Adrenal gland (tissue), 12 donors: ENCODE measurements around the gene FXYD1. TPM values are rescaled to one million over a fixed set of nuclear protein-coding genes. Genes with fewer than 3 reads are reported as not detected.
"Not testable (repeated sequence)": the region's sequence is repeated elsewhere in the genome, so short reads cannot be mapped to it uniquely, and the experiment has no call there.

Experiments
- DNase-seq, 7 donors: peaks; one replicate each; pipeline ENCODE4 v3.0.0-alpha.2; 2019 to 2020
- H3K27ac ChIP-seq, 5 donors: fragments of 200-600 bp; sonication (generic) in 4 of 5; 1 replicate in 3 of 5; 2 replicates in 2 of 5; pipeline versions ENCODE4 v1.5.1 to v1.8.0; 2016 to 2020; ENCODE audit warnings: mild to moderate bottlenecking in 1 of 5
- H3K27me3 ChIP-seq: fragments of 200-600 bp; 2 replicates; pipeline ENCODE4 v1.8.0; 2021
- H3K36me3 ChIP-seq, 2 donors: fragments of 200-600 bp; replicated peaks in 1 of 2; 1 replicate in 1 of 2; 2 replicates in 1 of 2; pipeline versions ENCODE4 v1.5.1 to v1.8.0; 2018 to 2022
- H3K4me1 ChIP-seq, 2 donors: fragments of 200-600 bp; replicated peaks in 1 of 2; 1 replicate in 1 of 2; 2 replicates in 1 of 2; pipeline versions ENCODE4 v1.5.1 to v1.8.0; 2018 to 2021
- H3K4me3 ChIP-seq, 4 donors: fragments of 200-600 bp; sonication (generic) in 3 of 4; one replicate each; pipeline ENCODE4 v1.5.1; 2016 to 2018
- H3K9me3 ChIP-seq, 3 donors: fragments of 200-600 bp; sonication (generic) in 1 of 3; replicated peaks in 1 of 3; 1 replicate in 2 of 3; 2 replicates in 1 of 3; pipeline versions ENCODE4 v1.5.1 to v1.8.0; 2016 to 2021
- POLR2A ChIP-seq, 2 donors: fragments of 450-650 bp; IDR thresholded peaks; one replicate each; pipeline ENCODE4 v1.6.1; 2017; ENCODE audit warnings: antibody characterized with exemption in 2 of 2, mild to moderate bottlenecking in 2 of 2, moderate library complexity in 1 of 2
- WGBS, 4 donors: extraction: QIAGEN DNeasy Blood & Tissue Kit in 2 of 4; methylation state at CpG; one replicate each; pipeline versions ENCODE4 v1.1.5 to v1.1.7; 2013 to 2017; 5-methylcytosine and 5-hydroxymethylcytosine counted together
- intact Hi-C, 2 donors: fragments of 100-400 bp; cut with DNase I; formaldehyde crosslinking; loops; one replicate each; pipeline versions ENCODE4 v1.14.1 to v1.15.0; 2022 to 2023
- polyA plus RNA-seq, 3 donors: library from polyadenylated mRNA; stranded (reverse); fragments of 200-250 nt in 2 of 3; fragments of 350-450 nt in 1 of 3; fragmentation: Illumina TruSeq in 1 of 3; extraction: RNeasy Lipid Tissue Mini Kit (QIAGEN cat#74804) in 1 of 3; gene quantifications; one replicate each; pipeline ENCODE4 v1.2.3, GENCODE V29; 2013 to 2014
- total RNA-seq, 9 donors: library from RNA; depleted of rRNA in 4 of 9; stranded (reverse); fragments of >200 nt in 4 of 9; fragments of 120-200 nt in 1 of 9; fragmentation: NEBNext Ultra II Directional in 1 of 9; extraction: Animal tissue kit (Norgen Biotek cat#: 25700) in 1 of 9; gene quantifications; one replicate each; pipeline versions ENCODE4 v1.1.0 to v1.2.4, GENCODE V29; 2013 to 2023
- TF ChIP-seq, protein P1 (sequence below), 6 experiments: fragments of 450-650 bp in 4 of 6; fragments of 200-600 bp in 2 of 6; sonication (generic) in 1 of 6; IDR thresholded peaks; 1 replicate in 5 of 6; 2 replicates in 1 of 6; pipeline versions ENCODE4 v1.5.1 to v1.8.0; 2016 to 2021; ENCODE audit warnings: antibody characterized with exemption in 6 of 6, mild to moderate bottlenecking in 2 of 6, moderate library complexity in 1 of 6
- donor health status: healthy with polysubstance abuse.
- donor health status: Bipolar disorder and iron deficiency.
- donor health status: DM: yes; HTN: yes; CAD: no.
- donor health status: DM: no; HTN: no; CAD: no.
- donor health status: DM: no; HTN: no; CAD: no.
- donor health status: DM: yes; HTN: yes; CAD: no.

The FXYD1 gene
- total and polyA plus RNA-seq, 12 donors = 2.0 to 58.6 (median 9.4) TPM; not detected in 1

DNA sequence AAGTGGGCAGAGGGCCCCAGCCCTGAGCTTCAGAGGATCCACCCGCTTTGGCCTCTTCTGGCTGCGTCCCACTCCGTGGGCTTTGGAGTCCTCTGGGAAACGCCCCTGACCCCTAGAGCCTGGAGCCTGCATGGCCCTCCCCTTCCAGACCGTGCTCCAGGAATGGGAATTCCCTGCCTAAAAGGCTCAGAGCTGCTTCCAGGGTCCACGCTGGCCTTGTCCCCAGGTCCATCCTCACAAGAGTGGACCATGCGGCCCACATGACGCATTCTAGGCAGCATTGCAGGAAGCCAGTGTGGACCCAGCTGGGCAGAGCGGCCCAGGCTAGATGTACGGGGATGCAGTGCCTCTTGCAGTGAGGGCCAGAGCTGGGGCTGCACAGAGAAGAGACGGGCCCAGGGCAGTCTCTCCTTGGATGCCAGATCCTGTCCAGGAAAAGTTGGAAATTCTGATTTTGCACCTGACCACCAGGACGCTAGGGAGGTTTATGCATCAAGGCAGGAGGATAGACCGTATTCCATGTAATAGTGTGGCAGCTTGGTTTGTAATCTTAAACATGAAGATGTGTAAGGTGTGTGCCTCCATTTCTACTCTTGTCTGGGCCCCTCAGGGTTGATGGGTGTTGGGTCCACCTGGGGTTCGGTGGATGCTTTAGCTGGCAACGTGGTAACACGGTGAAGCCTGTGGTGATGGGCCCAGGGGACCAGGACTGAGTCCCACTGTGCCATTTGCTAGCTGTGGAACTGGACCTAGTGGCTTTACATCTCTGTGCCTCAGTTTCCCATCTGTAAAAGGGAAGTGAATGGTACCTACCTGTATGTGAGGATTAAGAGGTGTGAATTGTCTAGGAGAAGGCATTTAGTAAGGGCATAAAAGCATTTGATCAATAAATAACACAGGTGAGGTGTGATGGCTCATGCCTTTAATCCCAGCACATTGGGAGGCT, 37.8 kb upstream of the FXYD1 start:
- intact Hi-C loops = no loop called here
- WGBS, 4 donors = 65 to 81% (median 70%) methylated on average over 11 to 16 of the region's 16 CpGs
- no peak for TF ChIP-seq POLR2A (IDR thresholded peaks at IDR 0.05)
- TF ChIP-seq, protein P1, sequence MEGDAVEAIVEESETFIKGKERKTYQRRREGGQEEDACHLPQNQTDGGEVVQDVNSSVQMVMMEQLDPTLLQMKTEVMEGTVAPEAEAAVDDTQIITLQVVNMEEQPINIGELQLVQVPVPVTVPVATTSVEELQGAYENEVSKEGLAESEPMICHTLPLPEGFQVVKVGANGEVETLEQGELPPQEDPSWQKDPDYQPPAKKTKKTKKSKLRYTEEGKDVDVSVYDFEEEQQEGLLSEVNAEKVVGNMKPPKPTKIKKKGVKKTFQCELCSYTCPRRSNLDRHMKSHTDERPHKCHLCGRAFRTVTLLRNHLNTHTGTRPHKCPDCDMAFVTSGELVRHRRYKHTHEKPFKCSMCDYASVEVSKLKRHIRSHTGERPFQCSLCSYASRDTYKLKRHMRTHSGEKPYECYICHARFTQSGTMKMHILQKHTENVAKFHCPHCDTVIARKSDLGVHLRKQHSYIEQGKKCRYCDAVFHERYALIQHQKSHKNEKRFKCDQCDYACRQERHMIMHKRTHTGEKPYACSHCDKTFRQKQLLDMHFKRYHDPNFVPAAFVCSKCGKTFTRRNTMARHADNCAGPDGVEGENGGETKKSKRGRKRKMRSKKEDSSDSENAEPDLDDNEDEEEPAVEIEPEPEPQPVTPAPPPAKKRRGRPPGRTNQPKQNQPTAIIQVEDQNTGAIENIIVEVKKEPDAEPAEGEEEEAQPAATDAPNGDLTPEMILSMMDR (IDR thresholded peaks at IDR 0.05) = no peak
- H3K4me3 ChIP-seq = no peak overlapping the region
- DNase-seq = no peak
- H3K36me3 ChIP-seq = no peaks in the 10 kb centered on the region
- no peaks in the 10 kb centered on the region for H3K4me1 ChIP-seq
- no peaks in the 10 kb centered on the region for H3K27me3 ChIP-seq
- H3K9me3 ChIP-seq = no peaks in the 10 kb centered on the region
- H3K27ac ChIP-seq = no peak overlapping the region

DNA sequence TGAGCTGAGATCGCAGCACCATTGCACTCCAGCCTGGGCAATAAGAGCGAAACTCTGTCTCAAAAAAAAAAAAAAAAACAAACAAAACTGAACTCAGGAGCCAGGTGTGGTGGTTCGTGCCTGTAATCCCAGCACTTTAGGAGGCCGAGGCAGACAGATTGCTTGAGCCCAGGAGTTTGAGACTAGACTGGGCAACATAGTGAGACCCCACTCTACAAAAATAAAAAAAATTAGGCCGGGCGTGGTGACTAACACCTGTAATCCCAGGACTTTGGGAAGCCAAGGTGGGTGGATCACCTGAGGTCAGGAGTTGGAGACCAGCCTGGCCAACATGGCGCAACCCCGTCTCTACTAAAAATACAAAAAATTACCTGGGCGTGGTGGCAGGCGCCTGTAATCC, 36.7 kb upstream of the FXYD1 start:
- DNase-seq, H3K4me1 ChIP-seq, H3K9me3 ChIP-seq, intact Hi-C loops, H3K36me3 ChIP-seq, H3K4me3 ChIP-seq, H3K27me3 ChIP-seq, H3K27ac ChIP-seq: not testable (repeated sequence)
- 93 to 95% (median 94%) methylated on average over 8 to 10 of the region's 10 CpGs for WGBS, 4 donors

DNA sequence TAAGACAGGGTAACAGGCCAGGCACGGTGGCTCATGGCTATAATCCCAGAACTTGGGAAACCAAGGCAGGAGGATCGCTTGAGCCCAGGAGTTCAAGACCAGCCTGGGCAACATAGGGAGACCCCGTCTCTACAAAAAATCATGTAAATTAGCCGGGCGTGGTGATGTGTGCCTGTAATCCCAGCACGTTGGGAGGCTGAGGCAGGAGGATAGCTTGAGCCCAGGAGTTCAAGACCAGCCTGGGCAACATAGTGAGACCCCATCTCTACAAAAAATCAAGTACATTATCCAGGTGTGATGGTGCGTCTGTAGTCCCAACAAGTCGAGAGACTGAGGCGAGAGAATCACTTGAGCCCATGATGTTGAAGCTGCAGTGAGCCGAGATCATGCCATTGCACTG, 35.0 kb upstream of the FXYD1 start:
- DNase-seq = not testable (repeated sequence)

DNA sequence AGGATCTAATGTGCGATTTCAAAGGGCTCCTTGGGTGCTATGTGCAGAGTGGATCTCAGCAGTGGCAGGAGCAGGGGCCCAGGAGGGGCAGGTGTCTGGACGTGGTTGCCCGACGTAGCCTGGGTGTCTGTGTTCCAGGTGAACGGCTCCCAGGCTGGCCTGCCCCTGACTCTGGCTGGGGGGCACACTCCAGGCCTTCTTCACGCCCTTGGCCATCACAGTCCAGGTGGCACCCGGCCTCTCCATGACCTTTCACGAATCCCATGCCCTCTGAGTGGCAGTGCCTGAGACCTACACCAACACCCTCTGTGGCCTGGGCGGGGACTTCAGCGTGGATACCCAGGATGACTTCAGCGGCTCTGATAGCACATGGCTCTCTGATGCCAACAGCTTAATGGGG, 34.3 kb upstream of the FXYD1 start:
- Histone ChIP-seq H3K36me3 (no peaks in the 10 kb centered on the region), H3K27me3 (no peaks in the 10 kb centered on the region), H3K4me3 (no peak overlapping the region), H3K27ac (no peak overlapping the region), H3K4me1 (no peaks in the 10 kb centered on the region), H3K9me3 (no peaks in the 10 kb centered on the region)
- TF ChIP-seq POLR2A (IDR thresholded peaks at IDR 0.05) = no peak
- TF ChIP-seq, protein P1 (IDR thresholded peaks at IDR 0.05) = no peak
- WGBS, 4 donors = 84 to 91% (median 87%) methylated on average over 8 to 11 of the region's 11 CpGs
- no peak for DNase-seq
- intact Hi-C loops = no loop called here

More for the DNA sequence above, 35.0 kb upstream of the FXYD1 start:
- H3K9me3 ChIP-seq, H3K36me3 ChIP-seq, H3K4me1 ChIP-seq, H3K4me3 ChIP-seq, H3K27ac ChIP-seq, H3K27me3 ChIP-seq, intact Hi-C loops: not testable (repeated sequence)
- 74 to 81% (median 79%) methylated on average over 10 of the region's 10 CpGs for WGBS, 4 donors

DNA sequence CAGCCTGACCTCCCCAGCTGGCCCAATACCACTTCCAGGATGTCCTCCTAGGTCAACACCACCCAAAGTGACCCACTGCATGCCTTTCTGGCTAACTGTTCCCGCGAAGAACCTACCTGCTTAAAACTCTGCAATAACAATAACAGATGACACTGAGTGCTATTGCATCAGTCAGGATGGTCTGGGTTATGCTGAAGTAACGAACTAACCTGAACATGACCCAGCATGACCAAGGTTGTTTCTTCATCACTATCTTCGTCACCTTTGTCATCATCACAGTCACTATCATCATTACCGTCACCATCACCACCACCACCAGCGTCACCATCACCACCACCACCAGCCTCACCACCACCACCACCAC, 33.6 kb upstream of the FXYD1 start:
- Histone ChIP-seq H3K4me3 (no peak overlapping the region), H3K27ac (no peak overlapping the region), H3K4me1 (no peaks in the 10 kb centered on the region), H3K36me3 (no peaks in the 10 kb centered on the region), H3K27me3 (no peaks in the 10 kb centered on the region), H3K9me3 (no peaks in the 10 kb centered on the region)
- WGBS, 4 donors = 94 to 95% (median 94%) methylated on average over 4 to 6 of the region's 6 CpGs
- TF ChIP-seq, protein P1 (IDR thresholded peaks at IDR 0.05) = no peak
- no peak for TF ChIP-seq POLR2A (IDR thresholded peaks at IDR 0.05)
- intact Hi-C loops = no loop called here
- no peak for DNase-seq
